ENCODE results near the gene KXD1.

DNA sequence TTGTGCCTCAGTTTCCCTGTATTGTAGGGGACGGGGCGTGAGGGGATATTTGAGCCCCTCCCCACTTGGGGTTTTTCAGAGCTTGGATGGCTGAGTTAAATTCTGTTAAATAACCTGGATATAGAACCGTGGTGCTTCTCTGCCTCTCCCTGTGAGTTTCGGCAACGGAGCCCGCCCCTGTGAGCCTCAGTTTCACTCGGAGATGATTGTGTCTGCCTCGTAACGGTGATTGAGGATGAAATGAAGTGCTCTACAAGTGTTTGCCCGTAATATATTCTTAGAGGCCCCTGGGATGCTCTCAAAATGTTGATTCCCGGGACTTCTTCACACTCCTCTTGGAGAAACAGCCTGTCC is 509 bp downstream of the KXD1 start:
- TF ChIP-seq, protein P1, sequence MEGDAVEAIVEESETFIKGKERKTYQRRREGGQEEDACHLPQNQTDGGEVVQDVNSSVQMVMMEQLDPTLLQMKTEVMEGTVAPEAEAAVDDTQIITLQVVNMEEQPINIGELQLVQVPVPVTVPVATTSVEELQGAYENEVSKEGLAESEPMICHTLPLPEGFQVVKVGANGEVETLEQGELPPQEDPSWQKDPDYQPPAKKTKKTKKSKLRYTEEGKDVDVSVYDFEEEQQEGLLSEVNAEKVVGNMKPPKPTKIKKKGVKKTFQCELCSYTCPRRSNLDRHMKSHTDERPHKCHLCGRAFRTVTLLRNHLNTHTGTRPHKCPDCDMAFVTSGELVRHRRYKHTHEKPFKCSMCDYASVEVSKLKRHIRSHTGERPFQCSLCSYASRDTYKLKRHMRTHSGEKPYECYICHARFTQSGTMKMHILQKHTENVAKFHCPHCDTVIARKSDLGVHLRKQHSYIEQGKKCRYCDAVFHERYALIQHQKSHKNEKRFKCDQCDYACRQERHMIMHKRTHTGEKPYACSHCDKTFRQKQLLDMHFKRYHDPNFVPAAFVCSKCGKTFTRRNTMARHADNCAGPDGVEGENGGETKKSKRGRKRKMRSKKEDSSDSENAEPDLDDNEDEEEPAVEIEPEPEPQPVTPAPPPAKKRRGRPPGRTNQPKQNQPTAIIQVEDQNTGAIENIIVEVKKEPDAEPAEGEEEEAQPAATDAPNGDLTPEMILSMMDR (IDR thresholded peaks at IDR 0.05): no peak
- TF ChIP-seq POLR2A (IDR thresholded peaks at IDR 0.05): no peak

Measured in thyroid gland (tissue), 4 donors.